Ascending aorta (tissue), 2 donors: ENCODE measurements around the gene CFAP70. TPM values are rescaled to one million over a fixed set of nuclear protein-coding genes. Genes with fewer than 3 reads are reported as not detected.
A peak's percentile ranks its signal among the peaks of the same experiment; 100 is the strongest.

Experiments
- DNase-seq, 2 donors: peaks; one replicate each; pipeline ENCODE4 v3.0.0-alpha.2; 2019; ENCODE audit warnings: low spot score in 2 of 2
- H3K27ac ChIP-seq, 2 donors: fragments of 200-600 bp; sonication (generic); one replicate each; pipeline ENCODE4 v1.5.1; 2016 to 2017; ENCODE audit warnings: mild to moderate bottlenecking in 1 of 2
- H3K27me3 ChIP-seq: fragments of 200-600 bp; sonication (generic); one replicate; pipeline ENCODE4 v1.5.1; 2017
- H3K36me3 ChIP-seq, 2 donors: fragments of 200-600 bp; sonication (generic); one replicate each; pipeline ENCODE4 v1.5.1; 2016
- H3K4me1 ChIP-seq, 2 donors: fragments of 200-600 bp; sonication (generic); one replicate each; pipeline ENCODE4 v1.5.1; 2016 to 2017; ENCODE audit warnings: mild to moderate bottlenecking in 1 of 2
- H3K4me3 ChIP-seq, 2 donors: fragments of 200-600 bp; sonication (generic); one replicate each; pipeline ENCODE4 v1.5.1; 2016 to 2017; ENCODE audit warnings: mild to moderate bottlenecking in 1 of 2
- H3K9me3 ChIP-seq, 2 donors: fragments of 200-600 bp; sonication (generic); one replicate each; pipeline ENCODE4 v1.5.1; 2016
- CTCF ChIP-seq, 3 experiments: fragments of 200-600 bp in 2 of 3; fragments of 450-650 bp in 1 of 3; sonication (generic) in 2 of 3; IDR thresholded peaks; one replicate each; pipeline ENCODE4 v1.5.1; 2016 to 2019; ENCODE audit warnings: antibody characterized with exemption in 3 of 3, mild to moderate bottlenecking in 1 of 3, moderate library complexity in 1 of 3
- intact Hi-C: fragments of 100-400 bp; cut with DNase I; formaldehyde crosslinking; loops from one replicate; pipeline ENCODE4 v1.15.1; 2023
- total RNA-seq: library from RNA; depleted of rRNA; stranded (reverse); fragments of >200 nt; gene quantifications from one replicate; pipeline ENCODE4 v1.1.0, GENCODE V29; 2016

The CFAP70 gene
- total RNA-seq, 1 donor from 2014 or later: not detected

- DNase-seq: no peak
Measured at GRCh38 chr10:73364964-73365363, 6.3 kb upstream of the CFAP70 start.

GRCh38 chr10:73359492-73359891 is 828 bp upstream of the CFAP70 start:
- no peaks in the 10 kb centered on the region for H3K27me3 ChIP-seq
- no peaks in the 10 kb centered on the region for H3K9me3 ChIP-seq
- no peak for TF ChIP-seq CTCF (IDR thresholded peaks at IDR 0.05)
- peaks cover 0 to 5% of the 10 kb centered on the region in 2 donors for H3K36me3 ChIP-seq
- no peak overlapping the region for H3K27ac ChIP-seq
- no peak for DNase-seq
- H3K4me3 ChIP-seq: no peak overlapping the region
- intact Hi-C loops: loop anchor here (2.0 kb wide), 1 partner anchor 113 kb away; the partner anchor contains the start of gene DNAJC9
- H3K4me1 ChIP-seq: peaks cover 0 to 4% of the 10 kb centered on the region in 2 donors

More at GRCh38 chr10:73364964-73365363, 6.3 kb upstream of the CFAP70 start:
- Histone ChIP-seq H3K27me3 (no peaks in the 10 kb centered on the region), H3K4me3 (no peak overlapping the region), H3K4me1 (no peaks in the 10 kb centered on the region), H3K9me3 (no peaks in the 10 kb centered on the region), H3K27ac (no peak overlapping the region), H3K36me3 (peaks cover 24 to 51% of the 10 kb centered on the region in 2 donors)
- TF ChIP-seq CTCF (IDR thresholded peaks at IDR 0.05): no peak
- intact Hi-C loops: no loop called here

- Histone ChIP-seq H3K27ac (no peak overlapping the region), H3K4me1 (peaks cover 0 to 4% of the 10 kb centered on the region in 2 donors), H3K9me3 (no peaks in the 10 kb centered on the region), H3K36me3 (no peaks in the 10 kb centered on the region), H3K27me3 (no peaks in the 10 kb centered on the region), H3K4me3 (peak overlapping the region; percentile 68 to 81)
- TF ChIP-seq CTCF (IDR thresholded peaks at IDR 0.05): no peak
- DNase-seq: no peak
- intact Hi-C loops: loop anchor here (2.0 kb wide), 1 partner anchor 111 kb away; the partner anchor contains the start of gene DNAJC9
Measured at GRCh38 chr10:73357821-73358220, 843 bp downstream of the CFAP70 start.

GRCh38 chr10:73357166-73357565 is 1.5 kb downstream of the CFAP70 start:
- Histone ChIP-seq H3K4me3 (no peak overlapping the region), H3K27ac (no peak overlapping the region), H3K9me3 (no peaks in the 10 kb centered on the region), H3K4me1 (peaks cover 0 to 4% of the 10 kb centered on the region in 2 donors), H3K27me3 (no peaks in the 10 kb centered on the region), H3K36me3 (no peaks in the 10 kb centered on the region)
- no peak for TF ChIP-seq CTCF (IDR thresholded peaks at IDR 0.05)
- intact Hi-C loops: no loop called here
- DNase-seq: no peak

GRCh38 chr10:73344269-73344668 is 14.4 kb downstream of the CFAP70 start:
- Histone ChIP-seq H3K4me1 (no peaks in the 10 kb centered on the region), H3K27me3 (no peaks in the 10 kb centered on the region), H3K9me3 (no peaks in the 10 kb centered on the region), H3K27ac (no peak overlapping the region), H3K4me3 (no peak overlapping the region), H3K36me3 (no peaks in the 10 kb centered on the region)
- intact Hi-C loops: no loop called here
- DNase-seq: no peak
- no peak for TF ChIP-seq CTCF (IDR thresholded peaks at IDR 0.05)

GRCh38 chr10:73340121-73340520 is 18.5 kb downstream of the CFAP70 start:
- Histone ChIP-seq H3K9me3 (no peaks in the 10 kb centered on the region), H3K27me3 (no peaks in the 10 kb centered on the region), H3K4me3 (no peak overlapping the region), H3K36me3 (no peaks in the 10 kb centered on the region), H3K4me1 (no peaks in the 10 kb centered on the region), H3K27ac (no peak overlapping the region)
- TF ChIP-seq CTCF (IDR thresholded peaks at IDR 0.05): no peak
- intact Hi-C loops: no loop called here
- no peak for DNase-seq
